Measurements from ENCODE around the gene FBXL5. TPM values are rescaled to one million over a fixed set of nuclear protein-coding genes. Genes with fewer than 3 reads are reported as not detected.

FBXL5 gene
- total RNA-seq, 1 donor from 2014 or later: 54.4 TPM

DNA sequence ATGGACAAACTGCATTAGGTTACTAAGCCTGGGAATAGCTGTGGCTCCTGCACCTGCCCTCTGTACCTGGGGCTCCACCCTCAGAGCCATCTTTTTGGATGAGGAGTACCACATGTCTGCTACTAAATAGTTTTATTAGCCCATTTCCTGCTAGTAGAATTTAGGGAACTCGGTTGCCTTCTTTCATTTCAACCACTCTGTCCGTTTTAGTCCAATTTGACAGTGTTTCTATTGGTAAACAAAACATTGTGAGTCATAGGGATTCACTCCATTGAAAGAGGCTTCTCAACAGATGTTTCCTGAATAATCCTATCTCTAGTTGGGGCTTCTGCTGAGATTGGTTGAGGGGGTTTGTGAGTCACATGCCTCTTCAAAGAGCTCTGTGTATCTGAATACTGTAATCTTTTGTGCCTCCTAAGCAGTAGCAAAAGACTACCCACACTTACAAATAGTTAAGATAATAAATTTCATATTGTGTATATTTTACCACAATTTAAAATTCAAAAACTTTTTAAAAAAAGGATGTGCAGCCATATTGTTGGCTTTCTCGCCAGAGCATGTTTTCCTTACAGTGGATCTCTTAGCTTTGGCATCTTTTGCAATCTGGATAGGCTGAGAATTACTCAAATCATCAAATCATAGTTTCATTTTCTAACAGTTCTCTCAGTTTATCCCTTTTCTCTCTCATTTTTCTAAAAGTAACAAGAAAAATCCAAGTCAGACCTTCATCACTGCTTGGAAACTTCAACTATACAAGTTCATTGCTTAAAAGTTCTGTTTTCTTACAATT, 36.4 kb upstream of the FBXL5 start:
- DNase-seq (ENCODE audit: low spot score): no peak
- H3K36me3 Mint-ChIP-seq (ENCODE audit: low read depth): peaks cover 14% of the 10 kb centered on the region
- peak overlapping the region; percentile 94 for H3K27ac Mint-ChIP-seq (ENCODE audit: unreplicated experiment)
- TF ChIP-seq, protein P1, sequence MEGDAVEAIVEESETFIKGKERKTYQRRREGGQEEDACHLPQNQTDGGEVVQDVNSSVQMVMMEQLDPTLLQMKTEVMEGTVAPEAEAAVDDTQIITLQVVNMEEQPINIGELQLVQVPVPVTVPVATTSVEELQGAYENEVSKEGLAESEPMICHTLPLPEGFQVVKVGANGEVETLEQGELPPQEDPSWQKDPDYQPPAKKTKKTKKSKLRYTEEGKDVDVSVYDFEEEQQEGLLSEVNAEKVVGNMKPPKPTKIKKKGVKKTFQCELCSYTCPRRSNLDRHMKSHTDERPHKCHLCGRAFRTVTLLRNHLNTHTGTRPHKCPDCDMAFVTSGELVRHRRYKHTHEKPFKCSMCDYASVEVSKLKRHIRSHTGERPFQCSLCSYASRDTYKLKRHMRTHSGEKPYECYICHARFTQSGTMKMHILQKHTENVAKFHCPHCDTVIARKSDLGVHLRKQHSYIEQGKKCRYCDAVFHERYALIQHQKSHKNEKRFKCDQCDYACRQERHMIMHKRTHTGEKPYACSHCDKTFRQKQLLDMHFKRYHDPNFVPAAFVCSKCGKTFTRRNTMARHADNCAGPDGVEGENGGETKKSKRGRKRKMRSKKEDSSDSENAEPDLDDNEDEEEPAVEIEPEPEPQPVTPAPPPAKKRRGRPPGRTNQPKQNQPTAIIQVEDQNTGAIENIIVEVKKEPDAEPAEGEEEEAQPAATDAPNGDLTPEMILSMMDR (IDR thresholded peaks at IDR 0.05): no peak
- H3K4me1 Mint-ChIP-seq (ENCODE audit: low read depth): peaks cover 79% of the 10 kb centered on the region
- no peaks in the 10 kb centered on the region for H3K9me3 Mint-ChIP-seq (ENCODE audit: low read depth)
- H3K4me3 Mint-ChIP-seq (ENCODE audit: unreplicated experiment): no peak overlapping the region
- no peaks in the 10 kb centered on the region for H3K27me3 Mint-ChIP-seq (ENCODE audit: low read depth)

DNA sequence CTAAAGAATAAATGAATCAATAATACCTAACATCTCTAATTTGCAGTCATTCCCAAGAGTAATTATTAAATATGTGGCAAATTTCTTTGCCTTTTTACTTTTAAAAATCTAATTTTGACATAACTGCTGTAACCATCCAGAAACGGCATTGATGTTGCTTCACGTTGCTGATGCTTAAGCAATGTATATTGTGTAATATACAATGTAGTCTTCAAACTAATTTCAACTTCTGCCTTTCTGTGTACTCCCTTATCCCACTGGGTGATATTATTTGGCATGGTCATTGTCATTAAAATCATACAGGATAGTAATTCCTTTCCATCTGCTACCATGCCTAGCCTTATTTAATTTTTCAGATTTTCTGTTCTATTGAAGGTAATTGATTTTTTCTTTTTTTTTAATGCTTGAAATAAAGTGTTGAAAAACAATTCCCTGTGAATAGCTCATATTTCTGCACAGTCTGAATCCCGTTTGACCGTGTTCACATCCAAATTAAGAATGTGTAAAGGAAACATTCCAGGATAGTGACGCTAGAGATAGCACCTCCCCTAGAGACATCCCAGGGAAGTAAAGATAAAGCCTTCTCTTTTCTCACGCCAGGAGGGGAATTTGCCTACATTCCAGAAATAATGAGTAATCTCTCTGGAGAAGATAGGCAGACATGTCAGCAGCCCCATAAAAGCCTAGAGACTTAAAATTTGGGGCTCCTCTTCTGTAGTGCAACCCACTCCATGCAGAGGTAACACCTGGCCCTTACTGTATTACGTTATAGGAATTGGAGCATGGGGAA, 35.1 kb upstream of the FBXL5 start:
- no peaks in the 10 kb centered on the region for H3K27me3 Mint-ChIP-seq (ENCODE audit: low read depth)
- no peak for DNase-seq (ENCODE audit: low spot score)
- H3K4me1 Mint-ChIP-seq (ENCODE audit: low read depth): peaks cover 80% of the 10 kb centered on the region
- TF ChIP-seq, protein P1 (IDR thresholded peaks at IDR 0.05): no peak
- H3K9me3 Mint-ChIP-seq (ENCODE audit: low read depth): no peaks in the 10 kb centered on the region
- H3K27ac Mint-ChIP-seq (ENCODE audit: unreplicated experiment): peak overlapping the region; percentile 94
- H3K36me3 Mint-ChIP-seq (ENCODE audit: low read depth): peaks cover 19% of the 10 kb centered on the region
- H3K4me3 Mint-ChIP-seq (ENCODE audit: unreplicated experiment): peak overlapping the region; percentile 19

DNA sequence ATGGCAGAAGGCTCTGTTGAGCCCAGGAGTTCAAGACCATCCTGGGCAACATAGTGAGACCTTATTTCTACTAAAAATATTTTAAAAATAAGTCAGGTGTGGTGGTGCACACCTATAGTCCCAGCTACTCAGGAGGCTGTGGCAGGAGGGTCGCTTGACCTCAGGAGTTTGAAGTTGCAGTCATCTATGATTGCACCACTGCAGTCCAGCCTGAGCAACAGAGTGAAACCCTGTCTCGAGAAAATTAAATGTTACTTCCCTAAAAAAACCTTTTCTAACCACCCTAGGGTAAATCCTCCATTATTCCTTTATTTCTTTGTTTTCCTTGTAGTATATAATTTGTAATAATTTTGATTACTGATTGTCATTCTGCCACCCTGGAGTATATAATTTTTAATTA, 34.4 kb upstream of the FBXL5 start:
- peaks cover 82% of the 10 kb centered on the region for H3K4me1 Mint-ChIP-seq (ENCODE audit: low read depth)
- DNase-seq (ENCODE audit: low spot score): no peak
- H3K27ac Mint-ChIP-seq (ENCODE audit: unreplicated experiment): peak overlapping the region; percentile 94

DNA sequence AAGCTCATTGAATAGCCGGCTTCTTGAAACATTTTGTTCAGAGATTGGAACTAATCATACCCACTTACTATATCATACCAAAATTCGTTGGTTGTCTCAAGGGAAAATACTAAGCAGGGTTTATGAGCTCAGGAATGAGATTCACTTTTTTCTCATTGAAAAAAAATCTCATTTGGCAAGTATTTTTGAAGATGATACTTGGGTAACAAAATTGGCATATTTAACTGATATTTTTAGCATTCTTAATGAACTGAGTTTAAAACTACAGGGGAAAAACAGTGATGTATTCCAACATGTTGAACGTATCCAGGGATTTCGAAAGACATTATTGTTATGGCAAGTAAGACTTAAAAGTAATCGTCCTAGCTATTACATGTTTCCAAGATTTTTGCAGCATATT, 32.9 kb upstream of the FBXL5 start:
- no peaks in the 10 kb centered on the region for H3K9me3 Mint-ChIP-seq (ENCODE audit: low read depth)

More for the DNA sequence above, 34.4 kb upstream of the FBXL5 start:
- TF ChIP-seq, protein P1 (IDR thresholded peaks at IDR 0.05): no peak
- Mint-ChIP-seq H3K9me3 (ENCODE audit: low read depth) (no peaks in the 10 kb centered on the region), H3K36me3 (ENCODE audit: low read depth) (peaks cover 21% of the 10 kb centered on the region), H3K27me3 (ENCODE audit: low read depth) (no peaks in the 10 kb centered on the region), H3K4me3 (ENCODE audit: unreplicated experiment) (peak overlapping the region; percentile 10)

DNA sequence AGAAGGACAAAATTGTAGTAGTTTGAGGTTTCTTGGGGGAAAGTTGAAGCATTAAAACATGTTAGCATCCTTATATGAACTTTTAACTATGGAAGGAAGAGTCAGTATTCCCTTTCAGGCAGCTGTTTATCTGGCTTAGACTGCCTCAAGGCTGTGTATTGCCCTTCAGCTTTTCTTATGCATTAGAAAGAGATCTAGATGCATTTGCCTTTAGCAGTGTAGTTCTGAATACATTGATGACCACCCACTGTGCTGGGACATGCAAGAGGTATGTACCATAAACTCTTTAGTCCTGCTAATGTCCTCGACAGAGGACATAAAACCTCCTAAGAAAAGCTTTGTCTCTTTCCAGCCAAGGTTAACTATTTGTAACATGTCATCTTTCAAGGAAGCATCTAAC, 29.3 kb upstream of the FBXL5 start:
- Mint-ChIP-seq H3K4me3 (ENCODE audit: unreplicated experiment) (no peak overlapping the region), H3K36me3 (ENCODE audit: low read depth) (peaks cover 24% of the 10 kb centered on the region), H3K27me3 (ENCODE audit: low read depth) (no peaks in the 10 kb centered on the region), H3K4me1 (ENCODE audit: low read depth) (peaks cover 67% of the 10 kb centered on the region), H3K9me3 (ENCODE audit: low read depth) (no peaks in the 10 kb centered on the region), H3K27ac (ENCODE audit: unreplicated experiment) (no peak overlapping the region)
- TF ChIP-seq, protein P1 (IDR thresholded peaks at IDR 0.05): no peak
- DNase-seq (ENCODE audit: low spot score): no peak

More for the DNA sequence above, 32.9 kb upstream of the FBXL5 start:
- Mint-ChIP-seq H3K4me1 (ENCODE audit: low read depth) (peaks cover 86% of the 10 kb centered on the region), H3K27ac (ENCODE audit: unreplicated experiment) (peak overlapping the region; percentile 61), H3K27me3 (ENCODE audit: low read depth) (no peaks in the 10 kb centered on the region), H3K36me3 (ENCODE audit: low read depth) (peaks cover 21% of the 10 kb centered on the region), H3K4me3 (ENCODE audit: unreplicated experiment) (no peak overlapping the region)
- DNase-seq (ENCODE audit: low spot score): no peak
- TF ChIP-seq, protein P1 (IDR thresholded peaks at IDR 0.05): no peak
